Measurements from ENCODE around the gene RANBP17.
"Not testable (repeated sequence)": the region's sequence is repeated elsewhere in the genome, so short reads cannot be mapped to it uniquely, and the experiment has no call there.

RANBP17 gene

GRCh38 chr5:171275841-171276544, 414.2 kb downstream of the RANBP17 start:
- Histone ChIP-seq H3K4me3 (ENCODE audit: low read length) (no peak overlapping the region), H3K9me3 (ENCODE audit: control insufficient read depth, insufficient read depth, low read length) (no peaks in the 10 kb centered on the region), H3K27me3 (ENCODE audit: control insufficient read depth, insufficient read depth, low read length) (no peaks in the 10 kb centered on the region; the same call in none of the 2 replicates), H3K36me3 (ENCODE audit: control insufficient read depth, insufficient read depth, low read length) (no peaks in the 10 kb centered on the region), H3K4me1 (ENCODE audit: control insufficient read depth, insufficient read depth, low read length) (peaks cover 1% of the 10 kb centered on the region; the same call in 1 of the 2 replicates), H3K27ac (ENCODE audit: low read length) (no peak overlapping the region)
- no peak for DNase-seq (ENCODE audit: low read depth, low spot score)
- WGBS (ENCODE audit: insufficient coverage, insufficient read length) = no CpG with 5 or more reads among the region's 5 CpGs

DNA sequence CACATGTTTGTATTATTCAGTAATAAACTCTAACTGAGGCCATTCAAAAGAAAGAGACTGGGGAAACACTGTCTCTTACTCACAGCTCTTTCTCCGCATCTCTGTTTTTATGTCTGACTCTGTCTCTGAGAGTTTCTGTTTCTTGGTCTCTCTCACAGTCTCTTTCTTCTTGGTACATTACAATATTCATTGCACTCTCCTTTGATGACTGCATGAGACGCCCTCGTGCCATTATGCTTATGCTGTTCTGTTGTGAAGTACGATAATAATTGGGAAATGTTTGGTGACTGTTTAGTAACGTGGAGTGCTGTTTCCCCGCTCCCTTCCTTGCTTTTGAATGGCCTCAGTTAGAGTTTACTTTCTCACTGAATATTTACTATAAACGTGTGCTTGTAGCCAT, 421.9 kb downstream of the RANBP17 start:
- WGBS (ENCODE audit: insufficient coverage, insufficient read length) = no CpG with 5 or more reads among the region's 7 CpGs
- no peaks in the 10 kb centered on the region for H3K27me3 ChIP-seq (ENCODE audit: control insufficient read depth, insufficient read depth, low read length)
- H3K9me3 ChIP-seq (ENCODE audit: control insufficient read depth, insufficient read depth, low read length) = no peaks in the 10 kb centered on the region
- H3K4me3 ChIP-seq (ENCODE audit: low read length) = no peak overlapping the region
- no peaks in the 10 kb centered on the region for H3K36me3 ChIP-seq (ENCODE audit: control insufficient read depth, insufficient read depth, low read length)
- no peak overlapping the region for H3K27ac ChIP-seq (ENCODE audit: low read length)
- DNase-seq (ENCODE audit: low read depth, low spot score) = no peak
- no peaks in the 10 kb centered on the region for H3K4me1 ChIP-seq (ENCODE audit: control insufficient read depth, insufficient read depth, low read length)

DNA sequence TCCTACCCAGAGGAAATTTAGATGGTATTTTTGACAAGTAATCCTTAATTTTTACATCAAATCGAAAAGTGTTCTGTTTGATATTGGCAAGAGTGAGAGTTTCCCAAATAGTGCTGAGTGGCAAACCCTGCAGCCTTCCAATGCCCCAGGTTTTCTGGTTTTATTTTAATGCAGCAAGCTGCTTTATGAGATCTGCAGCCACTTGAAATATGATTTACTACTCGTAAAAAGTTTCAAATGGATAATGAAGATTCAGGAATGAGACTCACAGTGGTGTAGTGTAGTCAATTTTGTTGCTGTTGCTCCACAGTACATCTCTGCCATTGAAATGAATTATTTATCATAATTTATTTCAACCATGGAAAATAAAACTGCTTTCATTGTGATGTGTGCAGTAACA, 423.6 kb downstream of the RANBP17 start:
- Histone ChIP-seq H3K4me1 (ENCODE audit: control insufficient read depth, insufficient read depth, low read length) (no peaks in the 10 kb centered on the region), H3K9me3 (ENCODE audit: control insufficient read depth, insufficient read depth, low read length) (no peaks in the 10 kb centered on the region), H3K36me3 (ENCODE audit: control insufficient read depth, insufficient read depth, low read length) (no peaks in the 10 kb centered on the region), H3K4me3 (ENCODE audit: low read length) (no peak overlapping the region), H3K27ac (ENCODE audit: low read length) (no peak overlapping the region), H3K27me3 (ENCODE audit: control insufficient read depth, insufficient read depth, low read length) (no peaks in the 10 kb centered on the region)
- DNase-seq (ENCODE audit: low read depth, low spot score) = no peak
- no CpG with 5 or more reads among the region's 2 CpGs for WGBS (ENCODE audit: insufficient coverage, insufficient read length)

GRCh38 chr5:171288066-171288465, 426.2 kb downstream of the RANBP17 start:
- no peaks in the 10 kb centered on the region for H3K9me3 ChIP-seq (ENCODE audit: control insufficient read depth, insufficient read depth, low read length)
- H3K27me3 ChIP-seq (ENCODE audit: control insufficient read depth, insufficient read depth, low read length) = no peaks in the 10 kb centered on the region
- no CpG with 5 or more reads among the region's 2 CpGs for WGBS (ENCODE audit: insufficient coverage, insufficient read length)
- H3K27ac ChIP-seq (ENCODE audit: low read length) = no peak overlapping the region
- DNase-seq (ENCODE audit: low read depth, low spot score) = no peak
- no peaks in the 10 kb centered on the region for H3K4me1 ChIP-seq (ENCODE audit: control insufficient read depth, insufficient read depth, low read length)
- H3K36me3 ChIP-seq (ENCODE audit: control insufficient read depth, insufficient read depth, low read length) = no peaks in the 10 kb centered on the region
- no peak overlapping the region for H3K4me3 ChIP-seq (ENCODE audit: low read length)

- H3K4me1 ChIP-seq (ENCODE audit: control insufficient read depth, insufficient read depth, low read length) = no peaks in the 10 kb centered on the region
- no CpG with 5 or more reads among the region's 4 CpGs for WGBS (ENCODE audit: insufficient coverage, insufficient read length)
- no peak for DNase-seq (ENCODE audit: low read depth, low spot score)
- H3K36me3 ChIP-seq (ENCODE audit: control insufficient read depth, insufficient read depth, low read length) = no peaks in the 10 kb centered on the region
- H3K27me3 ChIP-seq (ENCODE audit: control insufficient read depth, insufficient read depth, low read length) = no peaks in the 10 kb centered on the region
- no peak overlapping the region for H3K27ac ChIP-seq (ENCODE audit: low read length)
- H3K9me3 ChIP-seq (ENCODE audit: control insufficient read depth, insufficient read depth, low read length) = no peaks in the 10 kb centered on the region
- no peak overlapping the region for H3K4me3 ChIP-seq (ENCODE audit: low read length)
Observed at GRCh38 chr5:171291371-171291770, 429.6 kb downstream of the RANBP17 start.

DNA sequence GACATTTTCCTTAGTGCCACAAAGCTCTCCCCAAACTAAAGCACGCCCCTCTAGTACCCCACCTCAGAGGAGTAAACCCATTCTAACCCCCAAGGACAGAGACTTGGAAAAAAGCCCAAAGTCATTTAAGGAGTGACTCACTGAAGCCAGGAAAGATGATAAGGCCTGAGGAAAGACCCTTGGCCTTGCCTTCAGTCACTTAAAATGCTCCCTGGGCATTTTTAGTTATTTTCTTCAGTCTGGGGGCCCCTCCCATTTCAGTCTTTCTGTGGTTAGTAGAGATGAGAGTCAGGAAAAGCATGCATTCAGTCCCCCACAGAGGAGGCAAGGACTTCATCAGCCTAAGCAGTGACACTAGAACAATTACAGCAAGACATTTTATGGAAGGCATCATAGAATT, 433.5 kb downstream of the RANBP17 start:
- Histone ChIP-seq H3K27ac (ENCODE audit: low read length) (no peak overlapping the region), H3K36me3 (ENCODE audit: control insufficient read depth, insufficient read depth, low read length) (no peaks in the 10 kb centered on the region), H3K9me3 (ENCODE audit: control insufficient read depth, insufficient read depth, low read length) (no peaks in the 10 kb centered on the region), H3K4me1 (ENCODE audit: control insufficient read depth, insufficient read depth, low read length) (no peaks in the 10 kb centered on the region), H3K27me3 (ENCODE audit: control insufficient read depth, insufficient read depth, low read length) (no peaks in the 10 kb centered on the region), H3K4me3 (ENCODE audit: low read length) (no peak overlapping the region)
- no CpG with 5 or more reads among the region's 1 CpG for WGBS (ENCODE audit: insufficient coverage, insufficient read length)
- DNase-seq (ENCODE audit: low read depth, low spot score) = no peak

DNA sequence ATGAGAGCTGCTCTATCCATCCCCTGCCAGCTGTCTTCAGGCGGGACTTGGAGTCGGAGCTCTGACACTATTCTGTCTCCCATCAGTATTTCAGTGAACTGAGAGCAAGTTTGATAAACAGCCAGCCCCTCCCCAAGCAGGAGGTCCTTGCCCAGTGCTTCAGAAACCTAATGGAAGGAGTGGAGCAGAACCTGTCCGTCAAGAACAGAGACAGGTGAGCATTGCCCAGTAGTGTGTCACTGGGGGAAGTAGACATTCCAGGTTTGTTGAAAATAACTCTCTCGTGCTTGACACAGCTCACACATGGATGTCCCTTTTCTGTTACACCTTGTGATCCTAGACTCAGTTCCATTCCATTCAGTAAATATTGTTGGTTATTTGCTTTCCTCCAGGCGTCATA, 434.0 kb downstream of the RANBP17 start:
- Histone ChIP-seq H3K4me1 (ENCODE audit: control insufficient read depth, insufficient read depth, low read length) (no peaks in the 10 kb centered on the region), H3K36me3 (ENCODE audit: control insufficient read depth, insufficient read depth, low read length) (no peaks in the 10 kb centered on the region), H3K9me3 (ENCODE audit: control insufficient read depth, insufficient read depth, low read length) (no peaks in the 10 kb centered on the region), H3K27ac (ENCODE audit: low read length) (no peak overlapping the region), H3K4me3 (ENCODE audit: low read length) (no peak overlapping the region), H3K27me3 (ENCODE audit: control insufficient read depth, insufficient read depth, low read length) (no peaks in the 10 kb centered on the region)
- WGBS (ENCODE audit: insufficient coverage, insufficient read length) = no CpG with 5 or more reads among the region's 5 CpGs
- DNase-seq (ENCODE audit: low read depth, low spot score) = no peak

- H3K9me3 ChIP-seq (ENCODE audit: control insufficient read depth, insufficient read depth, low read length); H3K36me3 ChIP-seq (ENCODE audit: control insufficient read depth, insufficient read depth, low read length); H3K4me3 ChIP-seq (ENCODE audit: low read length); DNase-seq (ENCODE audit: low read depth, low spot score); H3K4me1 ChIP-seq (ENCODE audit: control insufficient read depth, insufficient read depth, low read length); H3K27me3 ChIP-seq (ENCODE audit: control insufficient read depth, insufficient read depth, low read length); H3K27ac ChIP-seq (ENCODE audit: low read length): not testable (repeated sequence)
- no CpG with 5 or more reads among the region's 6 CpGs for WGBS (ENCODE audit: insufficient coverage, insufficient read length)
Observed at GRCh38 chr5:171297941-171298340, 436.1 kb downstream of the RANBP17 start.

GRCh38 chr5:171299228-171299627, 437.4 kb downstream of the RANBP17 start:
- WGBS (ENCODE audit: insufficient coverage, insufficient read length) = no CpG with 5 or more reads among the region's 4 CpGs
- H3K4me1 ChIP-seq (ENCODE audit: control insufficient read depth, insufficient read depth, low read length) = no peaks in the 10 kb centered on the region

GRCh38 chr5:171299851-171300250, 438.0 kb downstream of the RANBP17 start:
- WGBS (ENCODE audit: insufficient coverage, insufficient read length) = no CpG with 5 or more reads among the region's 2 CpGs
- Histone ChIP-seq H3K27ac (ENCODE audit: low read length) (no peak overlapping the region), H3K27me3 (ENCODE audit: control insufficient read depth, insufficient read depth, low read length) (peaks cover 16% of the 10 kb centered on the region)

More at GRCh38 chr5:171299228-171299627, 437.4 kb downstream of the RANBP17 start:
- Histone ChIP-seq H3K27ac (ENCODE audit: low read length) (no peak overlapping the region), H3K27me3 (ENCODE audit: control insufficient read depth, insufficient read depth, low read length) (peaks cover 9% of the 10 kb centered on the region), H3K4me3 (ENCODE audit: low read length) (no peak overlapping the region), H3K36me3 (ENCODE audit: control insufficient read depth, insufficient read depth, low read length) (no peaks in the 10 kb centered on the region), H3K9me3 (ENCODE audit: control insufficient read depth, insufficient read depth, low read length) (no peaks in the 10 kb centered on the region)
- no peak for DNase-seq (ENCODE audit: low read depth, low spot score)

DNA sequence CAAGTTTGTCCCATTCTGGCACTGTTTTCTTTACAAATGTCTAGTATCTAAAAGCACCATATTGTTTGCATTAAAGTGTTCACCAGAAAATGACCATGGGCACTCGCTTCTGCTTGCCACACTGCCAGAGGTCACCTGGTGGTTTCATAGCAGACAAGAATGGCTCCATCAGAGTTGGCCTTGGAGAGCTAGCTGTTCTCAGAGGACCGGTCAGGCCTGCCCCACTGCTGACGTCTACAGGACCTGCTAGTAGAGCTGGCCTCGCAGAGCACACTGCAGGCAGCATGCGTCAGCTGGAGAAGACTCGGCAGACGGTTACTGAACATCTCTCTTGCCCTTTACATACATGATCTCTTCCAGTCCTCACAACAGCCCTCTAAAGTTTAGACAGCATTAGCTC, 438.5 kb downstream of the RANBP17 start:
- H3K36me3 ChIP-seq (ENCODE audit: control insufficient read depth, insufficient read depth, low read length) = no peaks in the 10 kb centered on the region
- H3K4me3 ChIP-seq (ENCODE audit: low read length) = no peak overlapping the region
- WGBS (ENCODE audit: insufficient coverage, insufficient read length) = no CpG with 5 or more reads among the region's 7 CpGs
- no peaks in the 10 kb centered on the region for H3K9me3 ChIP-seq (ENCODE audit: control insufficient read depth, insufficient read depth, low read length)
- no peak overlapping the region for H3K27ac ChIP-seq (ENCODE audit: low read length)
- no peaks in the 10 kb centered on the region for H3K4me1 ChIP-seq (ENCODE audit: control insufficient read depth, insufficient read depth, low read length)
- DNase-seq (ENCODE audit: low read depth, low spot score) = no peak
- H3K27me3 ChIP-seq (ENCODE audit: control insufficient read depth, insufficient read depth, low read length) = peaks cover 21% of the 10 kb centered on the region

More at GRCh38 chr5:171299851-171300250, 438.0 kb downstream of the RANBP17 start:
- Histone ChIP-seq H3K4me3 (ENCODE audit: low read length) (no peak overlapping the region), H3K9me3 (ENCODE audit: control insufficient read depth, insufficient read depth, low read length) (no peaks in the 10 kb centered on the region), H3K36me3 (ENCODE audit: control insufficient read depth, insufficient read depth, low read length) (no peaks in the 10 kb centered on the region), H3K4me1 (ENCODE audit: control insufficient read depth, insufficient read depth, low read length) (no peaks in the 10 kb centered on the region)
- DNase-seq (ENCODE audit: low read depth, low spot score) = no peak
